HG03066 (cell line): ENCODE results near the gene B4GALT5.

Experiments
- ATAC-seq: cut with Tn5 transposase; IDR thresholded peaks from one replicate; pipeline ENCODE4 v1.9.1; 2021; ENCODE audit warnings: low read depth; ENCODE audit not compliant: unreplicated experiment

B4GALT5 gene

GRCh38 chr20:49701916-49702315, 11.8 kb downstream of the B4GALT5 start:
- ATAC-seq, result no peak

GRCh38 chr20:49701241-49701790, 12.4 kb downstream of the B4GALT5 start:
- no peak for ATAC-seq

DNA sequence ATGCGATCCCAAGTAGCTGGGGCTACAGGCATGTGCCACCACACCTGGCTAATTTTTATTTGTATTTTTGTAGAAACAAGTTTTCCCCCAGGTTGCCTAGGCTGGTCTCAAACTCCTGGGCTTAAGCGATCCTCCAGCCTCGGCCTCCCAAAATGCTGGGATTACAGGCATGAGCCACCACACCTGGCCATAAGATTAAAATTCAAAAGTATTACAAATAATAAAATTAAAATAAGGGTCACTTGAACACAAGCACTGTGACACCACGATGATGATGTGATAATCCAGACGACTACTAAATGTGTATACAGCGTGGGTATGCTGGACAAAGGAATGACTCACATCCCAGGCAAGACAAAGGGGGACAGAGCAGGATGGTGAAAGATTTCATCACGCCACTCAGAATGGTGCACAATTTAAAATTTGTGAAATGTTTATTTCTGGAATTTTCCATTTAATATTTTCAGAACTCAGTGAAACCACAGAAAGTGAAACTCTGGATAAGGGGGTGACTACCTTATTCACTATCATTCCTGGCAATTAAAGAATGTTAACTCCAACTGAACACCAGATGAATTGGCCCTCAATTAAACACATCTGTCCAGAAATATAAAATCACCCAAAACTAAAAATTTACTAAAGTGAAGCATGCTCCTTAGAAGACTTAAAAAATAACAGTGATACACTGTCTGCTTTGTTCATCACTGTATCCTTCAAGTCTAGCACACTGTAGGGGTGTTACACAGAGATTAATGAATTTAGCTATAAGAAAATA, 13.1 kb downstream of the B4GALT5 start:
- ATAC-seq, result no peak

DNA sequence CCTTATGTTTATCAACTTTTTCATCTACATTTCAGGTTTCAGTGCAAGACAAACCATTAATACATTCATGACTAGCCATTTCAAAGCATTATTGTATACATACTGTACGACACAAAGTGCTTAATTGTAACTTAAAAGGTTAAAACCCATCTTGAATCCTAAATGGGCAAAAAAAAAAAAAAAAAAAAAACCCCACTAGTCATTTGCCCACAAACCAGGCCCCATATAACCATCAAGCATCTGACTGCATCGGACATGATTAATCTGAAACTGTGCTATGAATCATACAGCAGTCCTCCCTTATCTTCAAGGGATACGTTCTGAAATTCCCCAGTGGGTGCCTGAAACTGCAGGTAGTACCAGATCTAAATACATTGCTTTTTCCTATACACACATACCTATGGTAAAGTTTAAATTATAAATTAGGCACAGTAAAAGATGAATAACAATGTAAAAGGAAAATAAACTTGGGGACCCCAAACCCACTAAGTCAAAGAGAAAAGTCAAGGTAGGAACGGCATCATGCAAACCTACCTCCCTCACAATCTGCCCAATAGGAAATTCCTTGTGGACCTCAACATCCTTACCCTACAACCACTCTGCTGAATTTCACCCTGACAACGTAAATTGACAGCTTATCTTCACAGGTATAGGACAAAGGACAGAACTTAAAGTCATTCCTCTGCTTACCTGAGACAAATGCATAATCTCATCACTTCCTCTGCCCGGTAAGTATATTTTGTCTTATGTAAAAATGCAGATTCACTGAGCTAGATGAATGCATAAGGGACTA, 14.3 kb downstream of the B4GALT5 start:
- ATAC-seq, result no peak

DNA sequence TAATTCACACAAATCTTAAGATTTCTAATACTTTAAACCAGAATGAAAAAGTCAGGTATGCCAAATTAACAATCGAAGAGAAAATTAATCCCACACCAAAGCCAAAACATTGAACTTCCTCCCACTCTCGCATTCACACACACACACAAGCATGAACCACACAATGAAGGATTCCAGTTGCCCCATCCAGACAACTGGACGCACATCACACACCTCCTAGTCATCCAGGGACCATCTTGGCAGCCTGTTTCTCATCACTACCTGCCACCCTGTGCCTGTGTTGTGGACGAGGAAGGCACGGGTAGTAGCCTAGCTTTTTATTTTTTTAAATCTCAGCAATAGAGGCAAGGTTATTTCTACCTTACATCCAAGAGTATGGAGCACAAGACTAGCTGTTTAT, 15.2 kb downstream of the B4GALT5 start:
- no peak for ATAC-seq

GRCh38 chr20:49697071-49697470, 16.6 kb downstream of the B4GALT5 start:
- ATAC-seq, result no peak

DNA sequence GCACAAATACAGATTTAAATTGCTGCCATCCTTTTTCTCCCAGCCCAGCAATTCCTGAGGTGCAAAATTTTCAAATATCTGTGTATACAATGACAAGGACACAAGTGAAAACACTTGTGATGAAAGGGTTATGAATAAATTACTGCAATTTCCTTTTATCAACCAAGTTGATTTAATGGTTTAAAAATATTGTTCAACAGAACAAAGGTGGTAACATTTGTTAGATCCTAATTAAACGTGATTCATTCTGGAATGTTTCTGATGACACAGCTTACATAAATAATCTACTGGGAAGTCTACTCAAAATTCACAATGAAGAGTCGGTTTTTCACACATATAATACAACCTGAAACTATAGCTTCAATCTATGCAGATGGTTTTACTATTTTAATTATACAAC, 17.1 kb downstream of the B4GALT5 start:
- ATAC-seq, result no peak

DNA sequence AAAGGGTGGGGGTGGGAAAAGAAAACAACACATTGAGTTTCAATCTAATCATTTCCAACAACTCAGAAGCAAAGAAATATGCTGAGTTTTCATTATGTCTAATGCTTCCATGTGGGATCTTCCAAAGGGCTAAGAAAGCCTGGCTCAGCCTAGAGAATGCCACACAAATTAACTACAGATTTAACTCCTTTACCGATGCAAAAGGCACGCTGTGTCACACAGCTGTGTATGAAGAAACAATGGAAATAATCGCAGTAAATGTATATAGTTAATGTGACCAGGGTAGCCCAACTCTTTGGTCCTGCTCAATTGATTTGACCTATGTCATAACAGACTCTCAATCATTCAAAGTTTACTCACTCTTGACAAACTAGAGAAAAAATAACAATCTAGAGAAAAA, 17.8 kb downstream of the B4GALT5 start:
- ATAC-seq, result no peak

DNA sequence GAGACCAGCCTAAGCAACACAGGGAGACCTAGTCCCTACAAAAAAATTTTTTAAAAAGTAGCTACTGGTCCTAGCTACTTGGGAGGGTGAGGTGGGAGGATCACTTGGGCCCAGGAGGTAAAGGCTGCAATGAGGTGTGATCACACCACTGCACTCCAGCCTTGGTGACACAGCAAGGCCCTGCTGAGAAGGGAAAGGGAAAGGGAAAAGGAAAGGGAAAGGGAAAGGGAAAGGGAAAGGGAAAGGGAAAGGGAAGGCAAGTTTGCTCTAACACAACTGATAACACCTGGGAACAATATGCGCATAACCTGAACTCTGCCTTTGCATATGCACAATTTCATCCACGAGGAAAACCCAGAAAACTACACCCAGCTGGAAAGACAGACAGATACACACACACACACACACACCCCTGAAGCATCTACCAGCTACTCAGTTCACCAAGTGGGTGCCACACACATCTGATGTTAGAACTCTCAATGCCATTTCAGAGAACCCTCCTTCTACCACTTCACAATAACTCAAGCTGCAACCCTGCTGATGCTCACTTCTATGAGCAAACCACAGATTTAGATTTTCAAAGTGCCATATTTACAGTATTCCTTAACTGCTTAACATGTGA, 19.1 kb downstream of the B4GALT5 start:
- no peak for ATAC-seq

- ATAC-seq, result no peak
These were observed 20.1 kb downstream of the B4GALT5 start for GRCh38 chr20:49693435-49694171.

GRCh38 chr20:49692941-49693340, 20.7 kb downstream of the B4GALT5 start:
- ATAC-seq, result no peak

DNA sequence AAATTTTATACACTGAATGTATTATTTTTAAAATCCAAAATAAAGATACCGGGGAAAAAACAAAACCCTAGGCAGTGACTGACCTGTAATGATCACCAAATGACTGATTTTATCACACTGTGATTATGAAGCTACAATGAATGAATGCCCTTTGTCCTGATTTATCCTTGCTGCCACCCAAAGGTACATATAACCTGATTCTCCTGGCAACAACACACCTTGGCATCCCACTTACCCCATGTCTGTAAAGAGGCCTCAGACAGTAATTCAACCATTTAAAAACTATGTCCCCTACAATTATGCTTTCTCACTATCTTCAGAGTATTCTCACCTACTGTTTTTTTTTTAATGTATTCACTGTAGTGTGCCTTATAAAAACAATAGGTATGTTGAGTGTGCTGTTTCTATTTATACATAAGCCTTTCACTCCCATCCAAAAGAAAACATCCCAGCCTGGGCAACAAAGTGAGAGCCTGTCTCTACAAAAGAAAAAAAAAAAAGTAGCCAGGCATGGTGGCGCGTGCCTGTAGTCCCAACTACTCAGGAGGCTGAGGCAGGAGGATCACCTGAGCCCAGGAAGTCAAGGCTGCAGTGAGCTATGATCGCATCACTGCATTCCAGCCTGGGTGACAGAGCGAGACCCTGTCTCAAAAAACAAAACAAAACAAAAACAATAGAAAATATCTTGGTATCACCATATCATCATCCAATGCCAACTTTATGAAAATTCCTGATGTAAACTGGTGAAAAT, 21.7 kb downstream of the B4GALT5 start:
- no peak for ATAC-seq

DNA sequence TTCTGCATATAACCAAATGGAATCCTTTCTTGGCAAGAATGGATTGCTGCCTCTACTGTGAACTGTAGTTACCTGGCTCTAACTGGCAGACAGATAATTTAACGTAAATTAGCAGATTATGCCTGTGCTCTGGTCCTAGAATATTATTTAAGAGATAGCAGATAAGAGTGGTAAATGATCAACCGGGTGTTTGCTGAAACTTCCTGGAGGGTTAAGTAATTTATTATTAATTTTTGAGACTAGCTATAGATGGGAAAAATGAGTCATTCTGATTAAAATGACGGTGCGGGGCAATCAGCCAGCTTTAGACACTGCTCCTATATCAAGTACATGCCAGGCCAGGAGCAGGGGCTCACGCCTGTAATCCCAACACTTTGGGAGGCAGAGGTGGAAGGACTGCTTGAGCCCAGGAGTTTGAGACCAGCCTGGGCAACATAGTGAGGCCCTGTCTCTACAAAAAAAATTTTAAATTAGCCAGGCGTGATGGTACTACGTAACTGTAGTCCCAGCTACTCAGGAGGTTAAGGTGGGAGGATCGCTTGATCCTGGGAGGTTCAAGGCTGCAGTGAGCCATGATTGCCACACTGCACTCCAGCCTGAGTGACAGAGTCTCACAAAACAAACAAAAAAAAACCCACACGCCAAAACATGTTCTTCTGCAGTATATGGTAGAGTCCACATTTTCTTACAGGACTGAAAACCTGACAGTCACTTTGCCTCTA, 22.6 kb downstream of the B4GALT5 start:
- no peak for ATAC-seq

GRCh38 chr20:49687595-49688567, 25.8 kb downstream of the B4GALT5 start:
- no peak for ATAC-seq

- ATAC-seq, result no peak
These were observed 27.9 kb downstream of the B4GALT5 start for GRCh38 chr20:49685809-49686208.

GRCh38 chr20:49685161-49685601, 28.5 kb downstream of the B4GALT5 start:
- no peak for ATAC-seq

DNA sequence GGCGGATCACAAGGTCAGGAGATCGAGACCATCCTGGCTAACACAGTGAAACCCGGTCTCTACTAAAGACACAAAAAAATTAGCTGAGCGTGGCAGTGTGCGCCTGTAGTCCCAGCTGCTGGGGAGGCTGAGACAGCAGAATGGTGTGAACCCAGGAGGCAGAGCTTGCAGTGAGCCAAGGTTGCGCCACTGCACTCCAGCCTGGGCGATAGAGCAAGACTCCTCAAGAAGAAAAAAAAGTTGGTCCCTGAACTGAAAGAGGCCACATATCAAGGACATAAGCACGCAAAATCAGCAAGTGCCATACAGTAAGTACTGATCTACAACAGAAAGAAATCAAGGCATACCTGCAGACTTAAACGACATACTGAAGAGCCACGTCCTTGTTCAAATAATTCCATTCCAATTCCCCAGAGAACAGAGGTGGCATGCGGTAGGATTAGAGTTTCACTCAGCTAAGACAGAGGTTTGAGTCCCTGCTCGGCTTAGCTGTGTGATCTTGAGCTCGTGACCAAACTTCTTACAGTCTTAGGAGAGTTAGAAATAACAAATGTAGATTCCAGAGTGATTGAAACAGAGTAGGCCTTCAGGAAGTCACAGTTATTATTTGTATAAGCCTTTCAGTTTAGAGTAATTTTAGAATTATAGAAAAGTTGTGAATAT, 29.2 kb downstream of the B4GALT5 start:
- no peak for ATAC-seq
